Spleen (tissue), 7 donors: ENCODE results near the gene SOX6.

Experiments
- CTCF ChIP-seq, 11 experiments: fragments of 200-600 bp in 7 of 11; fragments of 450-650 bp in 4 of 11; sonication (generic) in 4 of 11; IDR thresholded peaks in 8 of 11; conservative IDR thresholded peaks in 3 of 11; 1 replicate in 7 of 11; 2 replicates in 4 of 11; pipeline versions ENCODE4 v1.4.0 to v1.8.0; 2016 to 2021; ENCODE audit warnings: antibody characterized with exemption in 11 of 11, inconsistent platforms in 4 of 11, mild to moderate bottlenecking in 1 of 11
- POLR2A ChIP-seq, 3 donors: fragments of 450-650 bp; IDR thresholded peaks; one replicate each; pipeline ENCODE4 v1.5.1; 2017; ENCODE audit warnings: antibody characterized with exemption in 3 of 3, mild to moderate bottlenecking in 1 of 3
- POLR2AphosphoS5 ChIP-seq, 3 donors: sonication (generic); formaldehyde crosslinking; IDR thresholded peaks; one replicate each; pipeline ENCODE4 v1.5.1; 2017; ENCODE audit warnings: antibody characterized with exemption in 3 of 3
- donor health status: DM: no; HTN: no; CAD: no; lungs with moderate emphysema.
- donor health status: DM: no; HTN: no; CAD: no.
- donor health status: DM: no; HTN: no; CAD: no.

DNA sequence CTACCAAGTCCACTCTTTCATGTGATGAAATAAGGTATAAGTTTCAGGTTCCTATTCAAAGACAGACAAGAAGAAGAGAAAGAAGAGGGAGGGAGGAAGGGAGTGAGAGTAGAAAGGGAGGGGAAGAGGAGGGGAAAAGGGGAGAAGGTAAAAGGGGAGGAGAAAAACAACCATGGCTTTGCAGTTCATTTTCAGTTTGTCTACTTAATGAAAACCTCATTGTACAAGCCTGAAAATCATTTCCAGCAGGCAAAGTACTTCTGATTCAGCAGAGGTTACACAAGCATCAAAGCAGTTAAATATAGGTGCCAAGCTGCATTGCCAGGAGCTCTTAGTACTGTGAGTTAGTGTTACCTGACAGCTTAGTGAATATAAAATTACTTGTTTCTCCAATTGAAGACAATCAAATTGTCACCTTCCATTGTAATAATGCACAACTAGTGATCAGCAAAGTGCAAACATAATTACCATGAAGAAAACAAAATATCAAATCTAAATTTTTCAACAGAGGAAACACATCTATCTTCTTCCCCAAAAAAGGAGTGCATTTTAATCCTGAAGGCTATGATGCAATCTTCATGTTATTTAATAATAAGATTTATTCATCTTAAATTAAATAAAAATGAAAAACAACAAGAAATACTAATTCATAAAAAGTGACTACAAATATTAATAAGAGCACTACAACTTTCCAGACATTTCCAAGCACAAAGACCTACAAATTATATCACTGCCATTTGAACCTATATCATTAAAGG is 8.2 kb downstream of the SOX6 start:
- TF ChIP-seq CTCF (IDR thresholded peaks at IDR 0.05 in 8 of 11, conservative IDR thresholded peaks at IDR 0.05 in 3 of 11), result no peak
- TF ChIP-seq POLR2A (IDR thresholded peaks at IDR 0.05), result no peak
- no peak for TF ChIP-seq POLR2AphosphoS5 (IDR thresholded peaks at IDR 0.05)
